Skeletal muscle tissue (tissue), 4 donors: ENCODE results near the gene RAB39A. TPM values are rescaled to one million over a fixed set of nuclear protein-coding genes. Genes with fewer than 3 reads are reported as not detected.

Source experiments
- H3K27ac ChIP-seq: one replicate; pipeline ENCODE4 v1.7.0; 2013; ENCODE audit warnings: mild to moderate bottlenecking, low read depth, low read length, inconsistent platforms
- H3K27me3 ChIP-seq, 3 donors: one replicate each; pipeline ENCODE4 v1.7.0; 2013; ENCODE audit warnings: low read length in 3 of 3; ENCODE audit not compliant: control insufficient read depth in 3 of 3, insufficient read depth in 3 of 3
- H3K36me3 ChIP-seq, 3 donors: one replicate each; pipeline ENCODE4 v1.7.0; 2013; ENCODE audit warnings: low read length in 3 of 3; ENCODE audit not compliant: control insufficient read depth in 3 of 3, insufficient read depth in 3 of 3
- H3K4me1 ChIP-seq, 3 donors: one replicate each; pipeline ENCODE4 v1.7.0; 2013; ENCODE audit warnings: low read length in 3 of 3, mild to moderate bottlenecking in 3 of 3; ENCODE audit not compliant: control insufficient read depth in 3 of 3, insufficient read depth in 3 of 3
- H3K4me3 ChIP-seq, 3 donors: one replicate each; pipeline ENCODE4 v1.7.0; 2013; ENCODE audit warnings: low read length in 3 of 3
- H3K9ac ChIP-seq, 3 donors: one replicate each; pipeline ENCODE4 v1.7.0; 2013; ENCODE audit warnings: low read length in 3 of 3, mild to moderate bottlenecking in 3 of 3, moderate library complexity in 2 of 3, low read depth in 1 of 3
- H3K9me3 ChIP-seq, 3 donors: one replicate each; pipeline ENCODE4 v1.7.0; 2013; ENCODE audit warnings: low read length in 3 of 3; ENCODE audit not compliant: control insufficient read depth in 3 of 3
- total RNA-seq: library from RNA; depleted of rRNA; stranded (reverse); fragments of >200 nt; gene quantifications from one replicate; pipeline ENCODE4 v1.2.3, GENCODE V29; 2014
- donor health status: Osteomylitis.

Gene RAB39A
- total RNA-seq, 1 donor from 2014 or later = 2.1 TPM

DNA sequence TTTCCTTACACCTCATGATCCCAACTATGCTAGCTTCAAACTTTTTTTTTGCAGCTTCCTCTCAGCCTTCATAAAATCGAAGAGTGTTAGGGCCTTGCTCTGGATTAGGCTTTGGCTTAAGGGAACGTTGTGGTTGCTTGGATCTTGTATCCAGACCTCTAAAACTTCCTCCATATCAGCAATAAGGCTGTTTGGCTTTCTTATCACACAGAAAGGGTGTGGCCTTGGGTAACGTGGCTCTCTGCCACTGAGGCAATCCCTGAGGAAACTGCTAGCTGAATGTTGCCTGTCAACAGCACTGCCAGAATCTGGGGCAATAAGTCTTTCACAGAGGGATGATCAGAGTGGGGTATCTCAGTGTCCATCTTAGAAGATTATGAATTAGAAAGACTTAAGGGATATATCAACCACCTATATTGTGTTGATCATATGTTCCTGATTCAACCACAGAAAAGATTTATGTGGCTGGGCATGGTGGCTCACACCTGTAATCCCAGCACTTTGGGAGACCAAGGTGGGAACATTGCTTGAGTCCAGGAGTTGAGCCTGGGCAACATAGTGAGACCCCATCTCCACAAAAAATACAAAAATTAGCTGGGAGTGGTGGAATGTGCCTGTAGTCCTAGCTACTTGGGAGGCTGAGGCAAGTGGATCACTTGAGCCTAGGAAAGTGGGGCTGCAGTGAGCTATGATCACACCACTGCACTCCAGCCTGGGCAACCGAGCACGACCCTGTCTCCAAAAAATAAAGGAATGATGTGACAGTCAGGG is 67.9 kb downstream of the RAB39A start:
- H3K27ac ChIP-seq = no peak overlapping the region
- no peaks in the 10 kb centered on the region for H3K36me3 ChIP-seq
- no peak overlapping the region for H3K4me3 ChIP-seq
- H3K27me3 ChIP-seq = no peaks in the 10 kb centered on the region
- H3K4me1 ChIP-seq = no peaks in the 10 kb centered on the region
- no peak overlapping the region for H3K9ac ChIP-seq
- H3K9me3 ChIP-seq = no peaks in the 10 kb centered on the region

DNA sequence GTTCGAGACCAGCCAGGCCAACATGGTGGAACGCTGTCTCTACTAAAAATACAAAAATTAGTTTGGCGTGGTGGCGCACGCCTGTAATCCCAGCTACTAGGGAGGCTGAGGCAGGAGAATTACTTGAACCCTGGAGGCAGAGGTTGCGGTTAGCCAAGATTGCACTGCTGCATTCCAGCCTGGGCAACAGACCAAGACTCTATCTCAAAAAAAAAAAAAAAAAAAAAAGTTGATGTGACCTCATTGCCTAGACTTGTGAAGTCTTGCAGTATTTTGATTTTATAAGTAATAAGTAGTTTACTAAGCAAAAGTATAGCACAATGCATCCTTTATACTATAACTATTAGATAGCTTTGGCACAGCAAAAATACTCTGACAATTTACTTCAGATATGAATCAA is 70.5 kb downstream of the RAB39A start:
- H3K27ac ChIP-seq = no peak overlapping the region
- H3K9me3 ChIP-seq = no peaks in the 10 kb centered on the region
- H3K4me1 ChIP-seq = no peaks in the 10 kb centered on the region

DNA sequence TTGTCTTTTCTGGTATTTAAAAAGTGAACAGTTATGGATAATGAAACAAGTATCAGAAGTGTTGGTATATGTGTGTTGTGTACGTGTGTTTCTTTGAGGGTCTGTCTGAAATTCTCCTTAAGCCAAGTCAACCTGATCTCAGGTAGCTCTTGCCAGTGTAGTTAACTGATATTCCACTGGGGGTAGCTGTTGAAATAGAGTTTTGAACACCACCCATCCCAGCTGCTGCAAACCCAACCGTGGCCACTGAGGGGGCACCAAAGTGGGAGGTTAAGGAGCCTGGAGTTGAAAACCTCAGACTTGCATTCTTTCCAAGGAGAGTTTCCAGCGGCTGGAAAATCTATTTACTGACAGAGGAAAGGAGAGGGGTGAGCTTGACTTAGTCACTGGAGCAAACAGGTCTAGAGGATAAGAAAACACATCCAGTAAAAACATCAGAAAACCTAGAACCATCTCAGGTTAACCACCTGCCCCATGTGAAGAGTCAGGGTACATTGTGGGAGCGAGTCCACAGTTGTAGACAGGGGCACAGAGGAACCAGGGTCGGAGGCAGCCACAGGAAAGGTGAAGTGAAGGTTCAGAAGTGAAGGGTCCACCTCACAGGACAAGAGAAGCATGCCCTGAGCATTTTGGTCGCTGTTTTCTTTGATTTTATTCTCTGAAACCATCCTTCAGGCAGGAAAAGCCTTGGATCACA is 71.7 kb downstream of the RAB39A start:
- Histone ChIP-seq H3K27me3 (no peaks in the 10 kb centered on the region), H3K36me3 (no peaks in the 10 kb centered on the region), H3K27ac (no peak overlapping the region), H3K4me3 (no peak overlapping the region), H3K9ac (no peak overlapping the region), H3K4me1 (no peaks in the 10 kb centered on the region), H3K9me3 (no peaks in the 10 kb centered on the region)

More for the DNA sequence above, 70.5 kb downstream of the RAB39A start:
- Histone ChIP-seq H3K4me3 (no peak overlapping the region), H3K36me3 (no peaks in the 10 kb centered on the region), H3K9ac (no peak overlapping the region), H3K27me3 (no peaks in the 10 kb centered on the region)

DNA sequence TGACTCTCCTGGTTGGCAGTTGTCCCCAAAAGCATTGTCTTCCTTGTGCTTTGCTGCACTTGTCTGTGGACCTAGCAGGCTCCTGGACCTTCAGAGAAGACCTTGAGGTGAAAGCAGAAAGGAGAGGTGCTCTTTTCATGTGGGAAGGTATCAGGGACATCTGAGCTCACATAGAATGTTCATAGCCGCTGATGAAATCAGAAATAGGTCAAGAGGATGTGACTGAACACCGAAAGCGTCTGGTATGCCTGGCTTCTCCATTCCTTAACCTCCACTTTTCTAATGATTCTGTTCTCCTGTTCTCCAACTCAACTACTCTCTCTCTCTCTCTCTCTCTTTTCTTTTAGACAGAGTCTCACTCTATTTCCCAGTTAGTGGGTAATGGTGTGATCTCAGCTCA is 74.2 kb downstream of the RAB39A start:
- no peak overlapping the region for H3K4me3 ChIP-seq
- H3K27ac ChIP-seq = no peak overlapping the region
- no peak overlapping the region for H3K9ac ChIP-seq

DNA sequence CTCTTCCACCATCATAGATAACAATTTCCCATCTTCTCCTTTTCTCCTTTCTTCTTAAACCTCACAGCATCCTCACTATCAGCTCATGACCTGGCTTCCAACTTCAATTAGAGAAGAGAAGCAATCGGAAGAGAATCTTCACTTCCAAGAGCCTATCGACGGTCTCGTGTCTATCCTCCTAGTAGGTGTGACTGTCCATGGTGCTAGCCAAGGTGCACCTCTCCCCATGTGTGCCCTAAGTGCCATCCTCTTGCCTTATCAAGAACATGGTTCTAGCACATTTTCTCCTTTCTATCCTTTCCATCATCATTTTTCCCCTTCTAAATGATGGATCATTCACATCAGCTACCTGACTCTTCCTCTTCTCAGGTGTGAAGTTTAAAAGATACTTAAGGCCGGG is 75.4 kb downstream of the RAB39A start:
- Histone ChIP-seq H3K9me3 (no peaks in the 10 kb centered on the region), H3K9ac (no peak overlapping the region), H3K27ac (no peak overlapping the region), H3K36me3 (no peaks in the 10 kb centered on the region), H3K4me1 (no peaks in the 10 kb centered on the region), H3K27me3 (no peaks in the 10 kb centered on the region), H3K4me3 (no peak overlapping the region)

More for the DNA sequence above, 74.2 kb downstream of the RAB39A start:
- Histone ChIP-seq H3K27me3 (no peaks in the 10 kb centered on the region), H3K36me3 (no peaks in the 10 kb centered on the region), H3K9me3 (no peaks in the 10 kb centered on the region), H3K4me1 (no peaks in the 10 kb centered on the region)

DNA sequence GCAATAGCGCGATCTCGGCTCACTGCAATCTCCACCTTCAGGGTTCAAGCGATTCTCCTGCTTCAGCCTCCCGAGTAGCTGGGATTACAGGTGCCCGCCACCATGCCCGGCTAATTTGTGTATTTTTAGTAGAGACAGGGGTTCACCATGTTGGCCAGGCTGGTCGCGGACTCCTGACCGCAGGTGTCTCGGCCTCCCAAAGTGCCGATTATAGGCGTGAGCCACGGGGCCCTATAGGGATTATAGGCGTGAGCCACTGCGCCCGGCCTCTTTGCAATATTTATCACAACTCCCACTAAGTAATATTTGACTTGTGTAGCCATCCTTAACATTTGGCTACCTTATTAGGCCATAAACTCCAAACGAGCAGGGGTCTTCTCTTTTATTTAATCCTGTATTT is 79.6 kb downstream of the RAB39A start:
- Histone ChIP-seq H3K27ac (peak overlapping the region; percentile 92), H3K36me3 (peaks cover 0 to 5% (median 0%) of the 10 kb centered on the region in 3 donors), H3K4me3 (no peak overlapping the region), H3K4me1 (peaks cover 5 to 18% (median 16%) of the 10 kb centered on the region in 3 donors), H3K9me3 (no peaks in the 10 kb centered on the region), H3K27me3 (no peaks in the 10 kb centered on the region), H3K9ac (no peak overlapping the region)

DNA sequence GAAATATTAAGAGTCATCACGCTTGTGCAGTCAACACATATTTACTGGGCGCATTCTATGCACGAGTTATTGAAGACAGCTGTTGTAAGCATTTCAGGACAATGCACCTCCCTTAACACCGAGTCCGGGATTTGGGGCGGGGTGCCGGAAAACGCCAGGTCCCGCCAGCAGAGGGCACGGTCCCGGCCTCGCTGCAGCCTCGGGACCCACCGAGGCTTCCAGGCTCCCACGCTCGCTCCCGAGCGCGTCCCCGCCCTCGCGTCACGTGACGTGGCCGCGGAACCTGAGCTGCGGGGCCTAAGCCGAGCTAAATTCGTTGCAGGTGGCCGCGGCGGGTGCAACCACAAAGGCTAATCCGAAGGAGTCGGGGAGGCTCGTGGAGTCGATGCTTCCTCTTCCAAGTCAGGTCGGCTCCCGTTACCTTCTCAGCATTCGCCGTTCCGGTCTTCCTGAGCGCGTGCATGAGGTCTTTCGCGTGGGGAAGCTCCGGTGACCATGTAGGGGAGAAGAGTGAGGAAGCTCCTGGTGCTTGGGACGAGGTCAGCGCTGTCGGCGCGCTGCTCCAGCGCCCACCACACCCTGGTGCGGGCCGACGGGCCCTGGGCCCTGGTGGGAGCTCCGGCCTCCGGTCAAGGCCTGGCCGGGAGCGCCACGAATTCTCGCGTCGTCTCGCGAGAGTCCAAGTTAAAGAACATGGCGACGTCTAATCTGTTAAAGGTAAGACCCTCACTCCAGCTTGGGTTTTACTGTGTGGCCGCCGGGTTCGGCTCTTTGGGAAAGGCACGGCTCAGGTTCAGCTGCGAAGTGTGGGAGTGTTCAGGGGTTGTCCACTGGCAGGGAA is 80.6 kb downstream of the RAB39A start, which contains the start of gene CUL5:
Gene CUL5 (plus strand): TSS at position 243 of the 841 bp plus-strand sequence. CDS start 451 bp downstream, at position 694.
- Histone ChIP-seq H3K4me1 (peaks cover 9 to 27% (median 27%) of the 10 kb centered on the region in 3 donors), H3K9me3 (no peaks in the 10 kb centered on the region), H3K27me3 (no peaks in the 10 kb centered on the region), H3K36me3 (peaks cover 0 to 5% (median 0%) of the 10 kb centered on the region in 3 donors), H3K4me3 (peak within 1 kb of the TSS; percentile 93 to 100 (median 95)), H3K27ac (peak within 1 kb of the TSS; percentile 92), H3K9ac (peak within 1 kb of the TSS; percentile 100)

DNA sequence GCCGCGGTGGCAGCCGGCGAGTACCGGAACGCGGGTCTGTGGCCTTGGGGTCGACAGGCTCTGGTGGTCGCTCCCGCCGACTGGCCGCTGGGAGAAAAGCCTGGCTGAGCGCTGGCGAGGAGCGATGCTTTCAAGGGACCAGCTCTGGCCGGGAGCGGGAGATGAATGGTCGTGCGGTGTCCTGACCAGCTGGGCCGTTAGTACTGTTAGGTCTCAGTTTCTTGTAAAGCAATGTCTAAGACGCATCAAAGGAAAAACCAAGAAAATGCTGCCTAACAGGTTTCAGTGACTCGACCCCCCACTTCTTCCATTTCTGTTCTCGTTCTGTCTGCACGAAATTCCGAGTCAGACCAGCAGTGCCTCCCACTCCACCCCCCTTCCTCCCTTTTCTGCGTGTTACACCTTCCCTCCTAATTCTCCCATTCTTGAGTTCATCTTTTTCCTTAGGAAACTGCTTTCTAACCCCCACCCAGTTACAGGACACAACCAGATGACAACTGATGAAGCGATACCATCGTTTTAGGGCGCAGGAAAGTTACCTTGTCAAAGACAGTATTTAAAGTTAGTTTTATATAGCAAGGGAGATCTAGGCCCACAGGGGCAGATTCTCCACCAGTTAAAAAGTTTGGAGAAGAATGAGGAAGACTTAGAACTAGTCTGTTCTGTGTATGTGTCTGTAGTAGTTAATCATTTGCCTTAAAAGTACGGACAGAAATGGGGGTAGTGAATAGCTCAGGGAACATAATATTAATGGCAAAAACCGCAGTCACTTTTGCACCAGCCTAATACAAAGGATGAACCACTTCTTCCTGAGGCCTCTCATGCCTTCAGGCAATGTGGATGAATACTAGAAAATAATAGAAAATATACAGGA is 81.5 kb downstream of the RAB39A start:
- Histone ChIP-seq H3K27me3 (no peaks in the 10 kb centered on the region), H3K4me1 (peaks cover 9 to 31% (median 29%) of the 10 kb centered on the region in 3 donors), H3K4me3 (peak overlapping the region; percentile 93 to 100 (median 95)), H3K36me3 (peaks cover 0 to 5% (median 0%) of the 10 kb centered on the region in 3 donors), H3K9ac (peak overlapping the region; percentile 100), H3K9me3 (no peaks in the 10 kb centered on the region), H3K27ac (peak overlapping the region; percentile 92)

DNA sequence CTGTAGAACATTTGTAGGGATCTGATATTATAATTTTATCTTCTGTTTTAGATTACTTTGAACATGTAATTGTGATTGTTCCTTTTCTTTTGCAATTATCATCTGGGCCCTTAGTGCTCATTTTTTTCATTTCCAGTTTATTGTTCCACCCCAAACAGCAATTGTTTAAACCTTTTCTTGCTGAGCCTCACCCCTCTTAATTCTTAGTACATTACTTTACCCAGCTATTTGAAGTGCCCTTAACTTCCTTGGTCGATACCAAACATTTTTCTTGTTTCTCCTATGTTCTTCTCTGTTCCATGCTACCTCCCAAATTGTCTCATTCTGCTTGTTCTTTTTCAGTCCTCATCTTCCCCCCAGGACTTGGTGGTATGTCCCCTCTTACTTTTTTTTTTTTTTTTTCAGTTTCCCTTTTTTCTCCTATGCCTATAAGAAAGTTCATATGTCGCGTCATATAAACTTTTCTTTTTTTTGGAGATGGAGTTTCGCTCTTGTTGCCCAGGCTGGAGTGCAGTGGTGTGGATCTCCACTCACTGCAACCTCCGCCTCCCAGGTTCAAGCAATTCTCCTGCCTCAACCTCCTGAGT is 84.0 kb downstream of the RAB39A start:
- Histone ChIP-seq H3K27me3 (no peaks in the 10 kb centered on the region), H3K4me3 (no peak overlapping the region), H3K4me1 (peaks cover 12 to 31% (median 29%) of the 10 kb centered on the region in 3 donors), H3K9me3 (no peaks in the 10 kb centered on the region), H3K9ac (no peak overlapping the region), H3K36me3 (peaks cover 0 to 5% (median 0%) of the 10 kb centered on the region in 3 donors), H3K27ac (no peak overlapping the region)
